EH (cell line): Measurements from ENCODE around the gene AK1.

ENCODE experiments used
- DNase-seq: peaks from one replicate; pipeline ENCODE4 v3.0.0-alpha.2; 2015; ENCODE audit warnings: low read depth

AK1 gene

GRCh38 chr9:127909839-127910273 lies 32.4 kb upstream of the AK1 start:
- no peak for DNase-seq

GRCh38 chr9:127908660-127908926 lies 31.1 kb upstream of the AK1 start:
- no peak for DNase-seq

- no peak for DNase-seq
These were observed 30.6 kb upstream of the AK1 start for GRCh38 chr9:127907867-127908659.

- no peak for DNase-seq
These were observed 28.3 kb upstream of the AK1 start for GRCh38 chr9:127905788-127906191.

- DNase-seq, result no peak
These were observed 27.7 kb upstream of the AK1 start for GRCh38 chr9:127905004-127905728.

DNA sequence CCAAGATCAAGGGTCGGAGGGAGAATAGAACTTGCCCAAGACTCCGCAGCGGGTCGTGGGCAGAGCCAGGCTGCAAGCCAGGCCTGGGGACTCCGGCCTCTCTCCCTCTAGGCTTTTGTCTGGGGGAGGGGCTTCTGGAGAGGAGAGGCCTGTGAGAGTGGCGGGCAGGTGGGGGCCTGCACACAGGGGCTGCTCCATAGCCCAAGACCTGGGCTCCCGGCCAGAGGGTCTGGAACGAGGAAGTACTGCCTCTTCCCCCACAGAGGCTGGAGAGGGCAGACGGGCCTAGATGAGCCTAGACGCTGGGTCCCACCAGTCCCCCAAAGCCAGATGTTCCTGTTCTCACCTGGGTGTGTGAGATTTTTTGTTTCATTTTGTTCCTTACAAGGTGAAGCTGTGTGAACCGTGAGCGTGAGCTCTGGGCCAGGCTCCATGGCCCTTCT lies 27.1 kb upstream of the AK1 start:
- no peak for DNase-seq

DNA sequence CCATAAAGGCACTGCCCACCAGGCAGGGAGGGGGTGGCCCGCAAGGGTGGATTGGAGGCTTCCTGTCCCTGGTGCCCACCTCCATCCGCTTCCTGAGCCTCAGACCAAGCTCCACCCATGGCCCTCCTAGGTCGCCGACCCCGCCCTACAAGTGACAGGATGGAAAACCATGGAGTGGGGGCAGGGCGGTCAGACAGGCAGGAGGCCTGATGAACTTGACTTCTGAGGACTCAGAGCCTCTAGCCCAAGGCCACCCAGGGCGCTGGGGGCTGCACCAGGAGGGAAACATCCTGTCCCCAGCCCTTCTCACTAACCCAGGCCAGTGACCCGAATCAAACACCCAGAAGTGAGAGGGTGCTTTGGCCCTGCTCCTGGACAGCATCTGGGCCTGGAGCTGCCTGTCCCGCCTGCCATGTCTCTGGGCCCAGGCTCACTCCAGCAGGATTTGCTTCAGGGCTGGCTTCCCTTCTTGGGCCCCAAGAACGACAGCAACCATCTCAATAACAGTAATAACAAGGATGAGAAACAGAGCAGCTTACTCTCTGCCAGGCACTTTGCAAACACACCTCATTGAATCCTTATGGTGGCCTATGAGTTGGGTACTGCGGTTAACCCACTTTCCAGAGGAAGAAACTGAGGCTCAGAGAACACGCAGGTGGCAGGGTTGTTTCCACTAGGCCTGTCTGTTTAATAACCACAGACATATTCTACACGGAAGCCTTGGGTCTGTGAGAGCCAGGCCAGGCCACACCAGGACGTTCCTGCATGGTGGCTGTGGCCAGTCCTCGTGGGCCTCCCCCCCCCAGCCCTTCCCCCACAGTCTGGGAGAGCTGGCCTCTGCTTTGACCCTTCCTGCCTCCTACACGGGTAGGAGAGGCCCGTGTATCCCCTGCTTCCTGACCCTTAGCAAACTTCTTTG lies 26.3 kb upstream of the AK1 start:
- peak; percentile 51 for DNase-seq

DNA sequence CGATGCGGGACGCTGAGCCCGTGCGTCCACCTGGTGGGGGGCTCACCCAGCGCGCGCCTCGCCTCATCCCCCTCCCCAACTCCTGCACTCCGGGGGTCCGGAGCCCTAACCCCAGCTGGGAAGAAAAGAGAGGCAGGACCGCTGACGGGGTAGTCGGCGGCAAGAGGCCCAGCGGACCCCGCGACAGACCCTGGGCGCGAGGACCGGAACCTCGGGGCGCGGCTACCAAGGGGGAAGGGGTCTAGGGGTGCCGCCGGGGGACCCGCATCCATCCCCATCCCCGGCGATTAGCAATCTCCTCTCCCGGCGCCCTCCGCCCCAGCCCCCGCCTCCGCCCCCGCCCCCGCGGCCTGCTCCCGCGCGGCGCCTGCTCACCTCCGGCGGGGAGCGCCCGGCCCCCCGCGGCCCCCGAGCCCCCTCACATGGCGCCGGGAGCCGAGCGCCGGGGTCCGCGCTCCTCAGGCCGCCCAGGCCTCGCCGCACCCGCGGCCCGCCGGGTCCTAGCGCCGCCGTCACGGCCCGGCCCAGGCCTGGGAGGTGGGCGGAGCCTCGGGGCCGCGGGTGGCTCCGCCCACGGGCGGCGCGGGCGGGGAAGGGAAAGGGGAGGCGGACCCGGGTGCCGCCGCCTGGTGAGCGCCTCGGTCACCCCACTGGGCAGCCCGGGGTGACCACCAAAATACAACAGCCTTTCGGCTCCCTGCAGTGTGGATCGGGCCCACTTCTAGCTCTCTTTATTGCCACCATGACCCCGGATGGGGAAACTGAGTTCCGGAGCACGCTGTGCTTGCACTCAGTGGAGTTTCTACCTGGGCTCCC lies 21.9 kb upstream of the AK1 start, which contains the start of gene ST6GALNAC6:
TSS of gene ST6GALNAC6 (minus strand) at position 476 of the 816 bp plus-strand sequence. CDS start 1,622 bp downstream, outside the sequence.
- peak; percentile 77 for DNase-seq

DNA sequence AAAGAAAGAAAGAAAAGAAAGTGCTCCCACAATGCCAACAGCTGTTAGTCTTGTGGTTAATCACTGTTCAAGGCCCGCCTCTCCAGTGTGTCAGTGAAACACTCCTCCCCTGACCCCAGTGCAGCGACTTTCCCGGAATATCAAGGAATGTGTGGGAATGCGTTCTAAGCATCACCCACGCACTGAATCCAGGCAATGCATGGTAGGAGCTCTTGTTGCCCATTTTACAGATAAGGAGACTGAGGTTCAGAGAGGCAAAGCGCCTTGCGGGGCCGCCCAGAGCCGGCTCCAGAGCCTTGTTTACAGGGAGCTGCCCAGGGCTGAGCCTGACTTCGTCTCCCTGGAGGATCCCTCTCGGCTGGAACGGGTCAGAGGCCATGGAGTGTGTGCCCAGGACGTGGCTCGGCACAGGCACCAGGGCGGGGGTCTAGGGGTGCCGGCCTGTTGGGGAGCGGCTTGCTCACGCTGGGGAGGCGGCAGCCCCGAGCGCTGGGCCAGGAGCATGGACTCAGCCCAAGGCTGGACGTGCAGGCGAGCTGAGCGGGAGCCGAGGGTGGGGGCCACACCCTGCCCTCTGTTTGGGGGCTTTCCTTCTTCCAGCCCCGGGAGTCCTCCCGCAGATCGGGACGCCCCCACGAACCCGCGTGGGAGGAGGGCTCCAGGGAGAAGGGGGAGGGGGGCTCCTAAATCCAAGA lies 21.1 kb upstream of the AK1 start:
- peak; percentile 94 for DNase-seq

DNA sequence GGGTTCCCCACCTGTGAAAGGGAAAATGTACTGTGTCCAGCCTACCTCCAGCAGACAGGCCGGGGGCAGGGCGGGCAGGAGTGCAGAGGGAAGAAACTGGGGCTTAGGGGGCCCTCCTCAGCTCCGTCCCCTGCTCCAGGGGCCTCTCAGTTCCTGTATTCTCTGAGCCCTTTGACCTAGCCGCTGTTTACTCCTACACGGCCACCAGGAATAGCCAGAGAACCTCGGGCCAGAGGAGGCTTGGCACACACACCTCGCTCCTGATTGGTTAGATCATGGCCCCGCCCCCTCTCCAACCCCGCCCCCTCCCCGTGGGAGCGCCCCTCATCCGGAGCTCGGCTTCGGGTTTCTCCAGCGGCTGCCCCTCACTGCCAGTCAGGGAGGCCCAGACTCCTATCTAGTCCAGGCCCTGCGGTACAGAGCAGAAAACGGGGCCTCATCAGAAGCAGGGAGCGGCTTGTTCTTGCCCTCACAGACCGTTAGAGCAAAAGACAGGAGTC lies 19.8 kb upstream of the AK1 start:
- peak; percentile 78 for DNase-seq

DNA sequence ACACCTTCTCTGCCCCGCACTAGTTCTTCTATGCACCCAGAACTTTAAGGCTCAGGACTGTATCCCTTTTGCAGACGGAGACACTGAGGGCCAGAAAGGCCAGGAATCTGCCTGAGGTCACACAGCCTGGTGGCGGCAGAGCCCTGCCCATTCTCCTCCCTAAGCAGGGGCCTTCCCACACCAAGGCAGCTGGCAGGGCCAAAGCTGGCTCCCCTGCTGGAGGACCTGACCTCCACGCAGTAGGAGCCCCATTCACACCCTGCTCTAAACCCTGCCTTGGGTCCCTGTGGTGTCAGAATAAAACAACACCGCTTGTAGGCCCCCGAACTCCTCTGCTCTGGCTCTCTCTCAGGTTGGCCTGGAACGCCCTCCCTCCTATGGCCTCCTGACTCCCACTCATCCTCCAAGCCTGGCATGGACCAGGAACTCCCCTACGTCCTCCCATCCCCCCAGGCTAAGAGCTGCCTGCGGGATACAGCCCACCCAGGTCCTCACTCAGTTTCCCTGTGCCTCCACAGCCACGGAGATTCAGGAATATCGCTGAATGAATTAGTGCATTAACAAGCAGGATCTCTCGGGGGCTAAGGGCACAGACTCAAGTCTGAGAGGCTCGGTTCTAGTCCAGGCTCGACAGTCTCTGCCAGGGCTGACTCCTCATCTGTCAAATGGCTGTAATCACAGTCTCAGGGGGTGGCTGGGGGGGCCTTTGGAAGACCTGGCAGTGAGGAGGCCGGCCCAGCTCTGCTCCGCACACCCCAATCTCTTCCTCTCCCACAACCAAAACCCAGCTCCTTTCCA lies 19.1 kb upstream of the AK1 start:
- no peak for DNase-seq

GRCh38 chr9:127895811-127896210 lies 18.3 kb upstream of the AK1 start:
- no peak for DNase-seq

- DNase-seq, result no peak
These were observed 15.9 kb upstream of the AK1 start for GRCh38 chr9:127893392-127893791.

GRCh38 chr9:127892831-127893230 lies 15.4 kb upstream of the AK1 start:
- no peak for DNase-seq

- no peak for DNase-seq
These were observed 12.6 kb upstream of the AK1 start for GRCh38 chr9:127890053-127890452.

- DNase-seq, result no peak
These were observed 10.3 kb upstream of the AK1 start for GRCh38 chr9:127887792-127888191.

DNA sequence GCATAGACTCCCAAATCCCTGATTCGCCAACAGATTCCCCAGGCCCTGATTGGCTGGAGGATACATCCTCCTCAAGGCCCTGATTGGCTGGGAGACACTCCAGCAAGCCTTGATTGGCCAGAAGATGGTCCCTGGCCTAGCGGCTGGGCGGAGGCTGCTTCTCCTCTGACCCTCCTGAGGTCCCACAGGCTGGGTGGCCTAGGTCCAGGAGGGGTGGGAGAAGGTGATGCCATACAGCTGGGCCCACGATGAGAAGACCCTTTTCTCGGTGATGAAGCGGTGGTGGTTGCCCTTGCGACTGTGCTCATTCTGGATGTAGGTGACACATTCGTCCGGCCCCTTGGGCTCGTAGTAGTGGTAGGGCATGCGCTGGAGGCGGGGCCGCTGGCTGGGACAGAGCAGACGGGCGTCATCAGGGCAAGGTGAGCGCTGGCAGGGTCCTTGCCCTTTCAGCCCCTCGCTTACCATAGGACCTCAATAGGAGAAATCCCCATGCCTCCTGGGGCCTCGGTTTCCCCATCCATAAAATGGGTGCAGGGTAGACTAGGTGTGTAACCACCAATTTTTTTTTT lies 9.0 kb upstream of the AK1 start:
- DNase-seq, result peak; percentile 34

DNA sequence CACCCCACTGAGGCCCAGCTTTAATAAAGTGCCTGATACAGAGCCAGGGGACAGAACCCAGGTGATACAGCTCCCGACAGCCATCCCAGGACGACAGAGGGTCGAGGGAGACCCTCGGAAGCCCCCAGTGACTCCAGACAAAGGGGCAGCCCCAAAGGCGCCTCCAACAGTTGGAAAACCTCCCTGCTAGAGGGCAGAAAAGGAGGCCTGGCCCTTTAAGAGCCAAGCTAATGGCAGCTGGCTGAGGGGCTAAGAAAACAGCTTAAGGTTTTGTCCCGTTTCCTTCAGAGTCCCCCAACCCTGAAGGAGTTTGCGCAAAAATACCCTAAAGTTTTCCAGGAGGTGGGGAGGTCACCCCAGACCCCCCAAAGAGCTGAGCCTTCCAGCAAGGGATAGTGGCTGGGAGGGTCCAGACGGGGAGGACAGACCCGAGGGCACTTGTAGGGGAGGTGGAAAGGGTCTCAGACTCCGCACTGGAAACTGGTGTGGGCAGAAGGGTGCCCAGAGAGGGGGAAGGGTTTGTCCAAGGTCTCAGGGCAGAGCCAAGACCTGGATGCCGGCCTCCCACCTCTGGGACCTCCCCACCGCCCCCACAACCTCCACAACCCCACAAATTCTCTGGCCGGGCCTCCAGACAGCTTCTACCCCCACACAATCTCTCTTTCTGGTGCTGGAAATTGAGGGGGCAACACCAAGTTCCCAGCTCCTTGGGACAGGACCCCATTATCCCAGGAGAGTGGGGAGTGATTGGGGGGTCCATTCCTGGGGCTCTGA lies 8.2 kb upstream of the AK1 start:
- DNase-seq, result no peak

- DNase-seq, result no peak
These were observed 7.6 kb upstream of the AK1 start for GRCh38 chr9:127884976-127885490.
